Lung (tissue), 12 donors: ENCODE results near the gene TSPAN16. TPM values are rescaled to one million over a fixed set of nuclear protein-coding genes. Genes with fewer than 3 reads are reported as not detected.

ENCODE experiments used
- ATAC-seq: fragments of 200-7000 bp; cut with Tn5 transposase; one replicate; pipeline ENCODE4 v1.9.1; 2020; ENCODE audit warnings: moderate number of reproducible peaks; ENCODE audit not compliant: insufficient read depth, low FRiP score
- DNase-seq, 3 donors: peaks; one replicate each; pipeline ENCODE4 v3.0.0-alpha.2; 2013 to 2017
- H3K27ac ChIP-seq, 2 donors: one replicate each; pipeline ENCODE4 v1.5.1; 2013; ENCODE audit warnings: mild to moderate bottlenecking in 2 of 2, moderate library complexity in 2 of 2, control low read depth in 1 of 2, inconsistent platforms in 1 of 2, low read depth in 1 of 2, low read length in 1 of 2
- H3K27me3 ChIP-seq, 3 donors: one replicate each; pipeline ENCODE4 v1.5.1; 2013; ENCODE audit warnings: low read length in 2 of 3; ENCODE audit not compliant: control insufficient read depth in 3 of 3, insufficient read depth in 3 of 3
- H3K36me3 ChIP-seq, 4 donors: one replicate each; pipeline ENCODE4 v1.5.1; 2013; ENCODE audit warnings: low read length in 4 of 4, mild to moderate bottlenecking in 1 of 4, moderate library complexity in 1 of 4; ENCODE audit not compliant: control insufficient read depth in 4 of 4, insufficient read depth in 4 of 4
- H3K4me1 ChIP-seq, 5 donors: one replicate each; pipeline ENCODE4 v1.5.1; 2013; ENCODE audit warnings: low read length in 5 of 5, mild to moderate bottlenecking in 2 of 5, moderate library complexity in 1 of 5; ENCODE audit not compliant: control insufficient read depth in 5 of 5, insufficient read depth in 5 of 5
- H3K4me3 ChIP-seq: one replicate; pipeline ENCODE4 v1.5.1; 2013; ENCODE audit warnings: mild to moderate bottlenecking, control low read depth, moderate library complexity
- H3K9ac ChIP-seq, 2 donors: one replicate each; pipeline ENCODE4 v1.5.1; 2013; ENCODE audit warnings: low read length in 2 of 2, control low read depth in 1 of 2; ENCODE audit not compliant: insufficient read depth in 1 of 2
- H3K9me3 ChIP-seq, 4 donors: one replicate each; pipeline ENCODE4 v1.5.1; 2013; ENCODE audit warnings: low read length in 3 of 4, mild to moderate bottlenecking in 1 of 4, moderate library complexity in 1 of 4; ENCODE audit not compliant: control insufficient read depth in 4 of 4, insufficient read depth in 3 of 4
- whole genome bisulfite sequencing, 2 donors: extraction: QIAGEN DNeasy Blood & Tissue Kit; methylation state at CpG; one replicate each; pipeline ENCODE4 v1.1.7; 2013; 5-methylcytosine and 5-hydroxymethylcytosine counted together
- polyA plus RNA-seq, 2 donors: library from polyadenylated mRNA; stranded (reverse); fragments of 200-250 nt; gene quantifications; one replicate each; pipeline ENCODE4 v1.2.1, GENCODE V29; 2013
- total RNA-seq, 2 donors: library from RNA; depleted of rRNA in 1 of 2; stranded (reverse); fragments of >200 nt in 1 of 2; gene quantifications; one replicate each; pipeline ENCODE4 v1.2.1, GENCODE V29; 2014 to 2021
- TF ChIP-seq, protein P1 (sequence below): IDR thresholded peaks from 2 replicates; pipeline ENCODE4 v1.5.1; 2012; ENCODE audit warnings: mild to moderate bottlenecking; ENCODE audit errors: control extremely low read depth, extremely low read depth
- donor health status: control.
- donor health status: control.
- donor health status: Bipolar disorder and iron deficiency.
- donor health status: healthy.
- donor health status: DM: yes; HTN: yes; CAD: no.

Gene TSPAN16
- total and polyA plus RNA-seq, 4 donors = not detected

DNA sequence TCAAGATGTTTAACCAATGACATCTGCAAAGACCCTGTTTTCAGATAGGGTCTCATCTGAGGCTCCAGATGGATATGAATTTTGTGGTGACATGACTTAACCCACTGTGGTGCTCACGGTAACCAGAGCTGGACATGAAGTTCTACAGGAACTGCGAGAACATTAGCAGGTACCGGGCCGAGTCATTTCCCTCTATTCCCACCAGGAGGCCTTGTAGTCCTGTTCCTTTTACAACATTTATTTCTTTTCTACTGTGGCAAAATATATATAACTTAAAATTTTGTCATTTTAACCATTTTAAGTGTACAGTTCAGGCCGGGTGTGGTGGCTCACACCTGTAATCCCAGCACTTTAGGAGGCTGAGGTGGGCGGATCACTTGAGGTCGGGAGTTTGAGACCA is 7.6 kb upstream of the TSPAN16 start:
- no peak for DNase-seq
- TF ChIP-seq, protein P1, sequence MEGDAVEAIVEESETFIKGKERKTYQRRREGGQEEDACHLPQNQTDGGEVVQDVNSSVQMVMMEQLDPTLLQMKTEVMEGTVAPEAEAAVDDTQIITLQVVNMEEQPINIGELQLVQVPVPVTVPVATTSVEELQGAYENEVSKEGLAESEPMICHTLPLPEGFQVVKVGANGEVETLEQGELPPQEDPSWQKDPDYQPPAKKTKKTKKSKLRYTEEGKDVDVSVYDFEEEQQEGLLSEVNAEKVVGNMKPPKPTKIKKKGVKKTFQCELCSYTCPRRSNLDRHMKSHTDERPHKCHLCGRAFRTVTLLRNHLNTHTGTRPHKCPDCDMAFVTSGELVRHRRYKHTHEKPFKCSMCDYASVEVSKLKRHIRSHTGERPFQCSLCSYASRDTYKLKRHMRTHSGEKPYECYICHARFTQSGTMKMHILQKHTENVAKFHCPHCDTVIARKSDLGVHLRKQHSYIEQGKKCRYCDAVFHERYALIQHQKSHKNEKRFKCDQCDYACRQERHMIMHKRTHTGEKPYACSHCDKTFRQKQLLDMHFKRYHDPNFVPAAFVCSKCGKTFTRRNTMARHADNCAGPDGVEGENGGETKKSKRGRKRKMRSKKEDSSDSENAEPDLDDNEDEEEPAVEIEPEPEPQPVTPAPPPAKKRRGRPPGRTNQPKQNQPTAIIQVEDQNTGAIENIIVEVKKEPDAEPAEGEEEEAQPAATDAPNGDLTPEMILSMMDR = no peak
- no peak overlapping the region for H3K4me3 ChIP-seq
- peaks cover 0 to 12% (median 2%) of the 10 kb centered on the region in 5 donors for H3K4me1 ChIP-seq
- H3K27ac ChIP-seq = no peak overlapping the region
- no peak for ATAC-seq
- H3K9ac ChIP-seq = no peak overlapping the region
- no peaks in the 10 kb centered on the region for H3K9me3 ChIP-seq
- WGBS, 2 donors = 69 to 75% methylated on average over 7 of the region's 7 CpGs
- no peaks in the 10 kb centered on the region for H3K36me3 ChIP-seq
- H3K27me3 ChIP-seq = no peaks in the 10 kb centered on the region

DNA sequence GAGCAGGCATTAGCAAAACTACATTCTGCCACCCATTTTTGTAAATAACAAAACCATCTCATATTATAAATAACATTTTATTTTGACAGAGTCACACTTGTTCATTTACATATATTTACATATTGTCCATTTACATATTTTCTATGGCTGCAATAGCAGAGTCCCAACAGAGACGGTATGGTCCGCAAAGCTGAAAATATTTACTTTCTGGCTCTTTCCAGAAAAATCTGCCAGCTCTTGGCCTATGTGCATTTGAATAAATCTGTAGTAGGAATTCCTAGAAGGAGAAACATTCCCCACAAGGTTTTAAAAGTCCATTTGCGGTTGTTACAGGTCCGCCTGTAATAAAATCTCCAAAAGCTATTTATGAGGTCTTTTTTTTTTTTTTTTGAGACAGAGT is 5.7 kb upstream of the TSPAN16 start:
- H3K27ac ChIP-seq = no peak overlapping the region
- no peaks in the 10 kb centered on the region for H3K9me3 ChIP-seq
- no peak overlapping the region for H3K9ac ChIP-seq
- H3K4me3 ChIP-seq = no peak overlapping the region
- 81 to 93% methylated on average over 4 of the region's 4 CpGs for WGBS, 2 donors
- no peaks in the 10 kb centered on the region for H3K27me3 ChIP-seq
- peaks cover 0 to 10% (median 2%) of the 10 kb centered on the region in 5 donors for H3K4me1 ChIP-seq
- H3K36me3 ChIP-seq = no peaks in the 10 kb centered on the region
- TF ChIP-seq, protein P1 = no peak
- DNase-seq (no peak), ATAC-seq (no peak)

DNA sequence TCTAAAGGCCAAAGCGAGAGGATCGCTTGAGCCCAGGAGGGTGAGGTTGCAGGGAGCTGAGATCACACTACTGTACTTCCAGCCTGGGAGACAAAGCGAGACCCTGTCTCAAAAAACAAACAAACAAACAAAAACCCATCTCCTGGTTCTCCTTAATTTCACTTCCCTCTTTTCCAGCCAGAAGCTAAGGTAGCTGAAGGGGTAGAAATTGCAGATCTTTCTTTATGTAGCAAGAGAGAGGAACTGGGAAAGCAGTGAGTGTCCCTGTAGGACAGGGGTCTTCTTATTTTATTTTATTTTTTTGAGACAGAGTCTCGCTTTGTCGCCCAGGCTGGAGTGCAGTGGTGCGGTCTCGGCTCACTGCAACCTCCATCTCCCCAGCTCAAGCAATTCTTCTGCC is 4.5 kb upstream of the TSPAN16 start:
- ATAC-seq (no peak), DNase-seq (no peak)
- WGBS, 2 donors = 92 to 93% methylated on average over 7 of the region's 7 CpGs
- Histone ChIP-seq H3K27me3 (no peaks in the 10 kb centered on the region), H3K27ac (no peak overlapping the region), H3K36me3 (no peaks in the 10 kb centered on the region), H3K9me3 (no peaks in the 10 kb centered on the region), H3K4me1 (peaks cover 0 to 12% (median 2%) of the 10 kb centered on the region in 5 donors), H3K4me3 (no peak overlapping the region), H3K9ac (no peak overlapping the region)
- TF ChIP-seq, protein P1 = no peak

DNA sequence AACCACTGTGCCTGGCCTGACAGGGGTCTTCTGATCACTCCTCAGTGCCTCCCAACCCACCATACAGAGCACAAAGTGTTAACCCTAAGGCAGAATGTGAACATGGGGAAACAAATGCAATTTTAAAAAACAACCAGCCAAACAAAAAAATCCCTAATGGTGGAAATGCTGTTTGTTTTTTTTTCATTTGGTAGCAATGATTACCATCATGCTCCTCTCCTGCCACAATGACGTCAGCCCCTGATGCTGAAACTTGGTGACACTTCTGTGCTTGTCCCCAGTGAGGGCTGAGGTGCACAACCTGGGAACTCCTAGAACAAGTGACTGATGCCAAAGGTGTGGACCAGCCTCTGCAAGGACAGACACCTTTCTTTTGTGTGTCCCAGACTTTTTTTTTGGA is 4.0 kb upstream of the TSPAN16 start:
- Histone ChIP-seq H3K4me1 (peaks cover 0 to 8% (median under 1%) of the 10 kb centered on the region in 5 donors), H3K4me3 (no peak overlapping the region), H3K27ac (no peak overlapping the region), H3K36me3 (no peaks in the 10 kb centered on the region), H3K9me3 (no peaks in the 10 kb centered on the region), H3K27me3 (no peaks in the 10 kb centered on the region), H3K9ac (no peak overlapping the region)
- no peak for DNase-seq
- ATAC-seq = no peak
- TF ChIP-seq, protein P1 = no peak
- 59 to 73% methylated on average over 1 of the region's 1 CpG for WGBS, 2 donors
